C1 segment of cervical spinal cord (tissue), 14 donors: ENCODE data around the gene CUX1.
A peak's percentile ranks its signal among the peaks of the same experiment; 100 is the strongest.

Source experiments
- DNase-seq, 14 donors: peaks; one replicate each; lab custom pipeline; 2025; lab: John Stamatoyannopoulos, UW

CUX1 gene, protein sequence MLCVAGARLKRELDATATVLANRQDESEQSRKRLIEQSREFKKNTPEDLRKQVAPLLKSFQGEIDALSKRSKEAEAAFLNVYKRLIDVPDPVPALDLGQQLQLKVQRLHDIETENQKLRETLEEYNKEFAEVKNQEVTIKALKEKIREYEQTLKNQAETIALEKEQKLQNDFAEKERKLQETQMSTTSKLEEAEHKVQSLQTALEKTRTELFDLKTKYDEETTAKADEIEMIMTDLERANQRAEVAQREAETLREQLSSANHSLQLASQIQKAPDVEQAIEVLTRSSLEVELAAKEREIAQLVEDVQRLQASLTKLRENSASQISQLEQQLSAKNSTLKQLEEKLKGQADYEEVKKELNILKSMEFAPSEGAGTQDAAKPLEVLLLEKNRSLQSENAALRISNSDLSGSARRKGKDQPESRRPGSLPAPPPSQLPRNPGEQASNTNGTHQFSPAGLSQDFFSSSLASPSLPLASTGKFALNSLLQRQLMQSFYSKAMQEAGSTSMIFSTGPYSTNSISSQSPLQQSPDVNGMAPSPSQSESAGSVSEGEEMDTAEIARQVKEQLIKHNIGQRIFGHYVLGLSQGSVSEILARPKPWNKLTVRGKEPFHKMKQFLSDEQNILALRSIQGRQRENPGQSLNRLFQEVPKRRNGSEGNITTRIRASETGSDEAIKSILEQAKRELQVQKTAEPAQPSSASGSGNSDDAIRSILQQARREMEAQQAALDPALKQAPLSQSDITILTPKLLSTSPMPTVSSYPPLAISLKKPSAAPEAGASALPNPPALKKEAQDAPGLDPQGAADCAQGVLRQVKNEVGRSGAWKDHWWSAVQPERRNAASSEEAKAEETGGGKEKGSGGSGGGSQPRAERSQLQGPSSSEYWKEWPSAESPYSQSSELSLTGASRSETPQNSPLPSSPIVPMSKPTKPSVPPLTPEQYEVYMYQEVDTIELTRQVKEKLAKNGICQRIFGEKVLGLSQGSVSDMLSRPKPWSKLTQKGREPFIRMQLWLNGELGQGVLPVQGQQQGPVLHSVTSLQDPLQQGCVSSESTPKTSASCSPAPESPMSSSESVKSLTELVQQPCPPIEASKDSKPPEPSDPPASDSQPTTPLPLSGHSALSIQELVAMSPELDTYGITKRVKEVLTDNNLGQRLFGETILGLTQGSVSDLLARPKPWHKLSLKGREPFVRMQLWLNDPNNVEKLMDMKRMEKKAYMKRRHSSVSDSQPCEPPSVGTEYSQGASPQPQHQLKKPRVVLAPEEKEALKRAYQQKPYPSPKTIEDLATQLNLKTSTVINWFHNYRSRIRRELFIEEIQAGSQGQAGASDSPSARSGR (N-terminal part only)

DNA sequence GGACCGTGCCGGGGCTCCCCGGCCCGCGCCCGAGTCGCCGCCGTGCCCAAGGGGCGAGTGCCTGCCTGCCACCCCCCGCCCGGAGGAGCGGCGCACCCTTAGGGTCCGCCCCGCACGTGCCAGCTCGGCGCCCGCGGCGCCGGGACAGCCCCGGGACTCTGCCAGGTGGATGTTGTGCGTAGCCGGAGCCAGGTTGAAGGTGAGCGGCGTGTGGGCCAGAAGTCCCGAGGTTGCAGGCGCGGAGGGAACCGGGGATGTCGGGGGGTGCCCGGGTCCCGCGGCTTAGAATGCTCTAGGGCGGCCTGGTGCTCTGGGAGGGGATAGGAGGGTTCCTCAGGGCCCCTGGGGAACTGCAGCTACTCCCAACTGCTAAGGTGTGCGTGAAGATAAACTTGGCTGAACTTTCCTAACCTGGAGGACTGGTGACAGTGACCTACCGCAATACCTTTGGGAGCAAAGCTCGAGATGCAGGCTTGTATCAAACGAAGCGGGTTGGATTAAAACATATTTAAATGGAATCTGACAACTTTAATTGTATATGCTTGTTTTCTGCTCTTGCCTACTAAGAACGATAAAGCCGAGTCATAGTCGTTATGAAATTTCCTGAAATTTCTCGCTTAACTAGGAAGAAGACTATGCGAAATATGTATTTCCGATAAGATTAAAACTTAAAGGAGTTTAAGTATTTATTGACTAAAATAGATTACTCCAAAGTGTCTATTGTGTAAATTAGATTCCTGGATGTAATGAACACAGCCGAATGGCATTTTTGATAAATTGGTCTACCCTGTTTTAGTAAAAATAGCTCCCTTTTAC is at the start of gene CUX1:
Gene CUX1, plus strand, starts transcription at position 156 of the 816 bp plus-strand sequence. Its CDS starts 14 bp downstream, at position 170.
- DNase-seq = peak in 2 of 14 donors; percentile 17 to 43

DNA sequence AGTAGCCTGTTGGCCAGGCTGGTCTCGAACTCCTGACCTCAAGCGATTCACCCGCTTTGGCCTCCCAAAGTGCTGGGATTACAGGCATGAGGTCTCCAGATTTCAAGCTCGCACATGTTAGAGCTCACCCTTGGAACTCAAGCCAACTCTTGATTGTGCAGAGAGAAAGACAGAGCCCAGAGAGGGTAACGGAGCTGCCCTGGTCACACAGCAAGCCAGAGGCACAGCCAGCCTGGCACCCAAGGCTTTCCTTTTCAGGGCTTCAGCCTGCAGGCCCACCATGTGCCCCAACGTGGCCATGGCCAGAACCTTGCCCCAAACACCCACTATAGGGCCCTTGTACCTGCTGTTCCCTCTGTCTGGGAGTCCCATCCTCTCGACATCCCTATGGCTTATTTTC is 49.1 kb upstream of the CUX1 start:
- no peak for DNase-seq

DNA sequence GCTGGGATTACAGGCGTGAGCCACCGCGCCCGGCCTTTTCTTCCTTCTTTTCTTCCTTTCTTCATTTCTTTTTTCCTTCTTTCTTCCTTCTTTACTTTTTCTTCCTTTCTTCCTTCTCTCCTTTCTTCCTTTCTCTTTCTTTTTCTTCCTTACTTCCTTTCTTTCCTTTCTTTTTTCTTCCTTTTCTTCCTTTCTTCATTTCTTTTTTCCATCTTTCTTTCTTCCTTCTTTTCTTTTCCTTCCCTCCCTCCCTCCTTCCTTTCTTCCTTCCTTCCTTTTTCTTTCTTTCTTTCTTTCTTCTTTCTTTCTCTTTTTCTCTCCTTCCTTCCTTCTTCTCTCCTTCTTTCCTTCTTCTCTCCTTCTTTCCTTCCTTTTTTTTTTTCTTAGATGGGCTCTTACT is 47.0 kb upstream of the CUX1 start:
- no peak for DNase-seq

DNA sequence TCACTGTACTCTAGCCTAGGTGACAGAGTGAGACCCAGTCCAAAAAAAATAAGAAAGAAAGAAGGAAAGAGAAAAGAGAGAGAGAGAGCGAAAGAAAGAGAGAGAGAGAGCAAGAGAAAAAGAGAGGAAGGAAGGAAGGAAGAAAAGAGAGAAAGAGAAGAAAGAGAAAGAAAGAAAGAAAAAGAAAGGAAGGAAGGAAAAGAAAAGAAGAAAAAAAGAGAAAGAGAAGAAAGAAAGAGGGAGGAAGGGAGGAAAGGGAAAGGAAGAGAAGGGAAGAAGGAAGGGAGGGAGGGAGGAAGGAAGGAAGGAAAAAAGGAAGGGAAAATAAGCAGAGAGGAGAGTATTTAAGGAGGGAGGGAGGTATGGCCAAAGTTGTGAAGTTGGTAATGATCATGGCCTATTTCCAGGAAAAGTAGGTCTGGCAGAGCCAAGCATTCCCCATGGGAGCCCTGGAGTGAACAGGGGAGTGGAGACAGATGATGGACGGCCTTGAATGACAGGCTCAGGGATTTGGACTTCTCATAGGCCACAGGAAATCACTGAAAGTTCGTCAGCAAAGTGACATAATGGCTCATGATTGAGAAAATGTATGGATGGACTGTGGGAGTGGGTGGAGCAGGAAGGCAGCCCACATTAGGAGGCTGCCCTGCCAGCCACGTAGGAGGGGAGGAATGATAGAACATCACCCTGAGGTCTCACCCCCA is 44.8 kb upstream of the CUX1 start:
- no peak for DNase-seq

DNA sequence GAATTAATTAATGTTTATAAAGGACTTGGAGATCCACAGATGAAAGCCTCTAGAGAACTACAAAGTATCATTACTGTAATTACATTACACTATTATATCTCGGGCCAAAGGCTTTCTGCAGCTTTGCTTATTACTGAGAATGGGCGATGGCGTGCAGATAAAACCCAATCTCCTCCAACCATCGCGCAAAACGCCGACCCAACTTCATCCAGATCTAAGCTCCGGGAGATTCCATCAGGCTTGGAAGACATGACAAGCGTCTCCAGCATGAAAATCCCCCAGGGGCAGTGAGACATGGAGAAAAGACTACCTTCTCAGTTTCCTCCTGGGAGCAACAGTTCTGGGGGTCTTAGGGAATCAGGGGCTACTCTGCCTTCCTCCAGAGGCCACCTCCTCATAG is 42.2 kb upstream of the CUX1 start:
- no peak for DNase-seq

DNA sequence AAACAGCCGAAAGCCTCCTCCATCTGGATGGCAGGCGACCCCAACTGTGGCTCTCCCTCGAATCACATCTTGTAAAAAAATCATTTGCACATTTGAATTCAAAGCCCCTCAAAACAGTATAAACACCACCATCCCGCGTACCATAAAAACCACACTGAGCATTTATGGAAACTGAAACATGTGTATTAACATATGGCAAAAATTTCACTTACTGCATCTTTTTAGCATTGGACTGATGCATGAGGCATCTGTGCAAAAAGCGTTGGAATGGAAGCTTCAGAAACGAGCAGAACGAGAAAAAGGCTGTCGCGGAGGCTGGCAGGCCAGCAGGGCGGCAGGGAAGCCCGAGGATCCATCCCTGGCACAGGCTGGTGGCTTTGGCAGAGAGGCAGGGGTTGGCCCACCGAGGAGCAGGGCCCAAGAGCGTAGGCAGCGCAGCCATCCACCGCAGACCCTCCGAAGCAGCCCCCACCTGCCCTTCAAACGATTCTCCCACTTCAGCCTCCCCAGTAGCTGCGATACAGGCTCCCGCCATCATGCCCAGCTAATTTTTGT is 39.3 kb upstream of the CUX1 start:
- no peak for DNase-seq

DNA sequence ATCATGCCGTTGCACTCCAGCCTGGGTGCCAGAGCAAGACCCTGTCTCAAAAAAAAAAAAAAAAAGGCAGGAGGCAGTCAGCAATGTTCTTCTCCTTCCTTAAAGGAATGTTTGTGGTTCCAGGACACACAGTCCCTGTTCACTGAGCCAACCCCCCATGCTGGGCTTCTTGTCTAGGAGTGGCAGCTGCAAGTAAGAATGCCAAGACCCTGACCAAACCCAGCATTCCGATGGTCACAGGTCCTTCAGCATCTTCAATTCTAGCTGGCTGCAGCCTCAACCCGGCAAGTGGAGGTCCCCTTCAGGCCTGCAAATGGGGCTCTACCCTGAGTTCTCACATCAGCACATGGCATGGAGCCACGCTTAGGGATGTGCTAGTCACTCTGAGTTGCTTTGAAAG is 38.2 kb upstream of the CUX1 start:
- DNase-seq = no peak

DNA sequence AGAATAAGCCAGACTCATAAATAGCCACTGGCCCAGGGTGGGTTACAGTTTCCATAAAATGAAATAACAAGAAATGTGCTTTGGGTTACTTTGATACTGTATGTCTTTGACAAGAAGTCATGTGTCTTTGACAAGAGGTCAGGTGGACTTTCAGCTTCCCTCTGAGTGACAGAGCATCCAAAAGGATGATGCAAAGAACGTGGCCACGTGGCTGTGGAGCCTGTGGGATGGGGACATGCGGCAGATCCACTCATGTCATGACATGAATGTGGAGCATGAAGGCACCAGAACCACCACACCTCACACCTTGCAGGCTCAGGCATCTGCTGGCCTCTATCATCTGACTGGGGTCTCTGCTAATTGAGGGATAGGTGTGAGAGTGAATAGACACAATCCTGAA is 37.1 kb upstream of the CUX1 start:
- no peak for DNase-seq

DNA sequence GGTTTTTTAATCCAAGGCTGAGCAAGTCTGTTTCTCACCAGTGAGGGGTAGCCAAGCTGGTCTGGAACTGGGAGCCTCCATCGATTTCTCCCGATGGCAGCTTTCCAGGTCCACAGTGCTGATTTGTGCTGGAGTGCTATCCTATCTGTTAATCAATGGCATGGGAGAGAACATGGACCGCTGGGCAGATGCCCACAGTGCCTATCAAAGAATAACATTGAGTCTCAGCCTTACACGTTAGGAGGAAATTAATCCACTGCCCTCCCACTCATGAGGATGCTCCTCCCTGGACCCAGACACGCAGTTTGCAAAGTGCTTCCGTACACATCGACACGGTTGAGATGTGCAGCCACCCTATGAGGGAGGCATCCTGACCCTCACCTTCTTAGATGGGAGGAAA is 36.0 kb upstream of the CUX1 start:
- DNase-seq = no peak

DNA sequence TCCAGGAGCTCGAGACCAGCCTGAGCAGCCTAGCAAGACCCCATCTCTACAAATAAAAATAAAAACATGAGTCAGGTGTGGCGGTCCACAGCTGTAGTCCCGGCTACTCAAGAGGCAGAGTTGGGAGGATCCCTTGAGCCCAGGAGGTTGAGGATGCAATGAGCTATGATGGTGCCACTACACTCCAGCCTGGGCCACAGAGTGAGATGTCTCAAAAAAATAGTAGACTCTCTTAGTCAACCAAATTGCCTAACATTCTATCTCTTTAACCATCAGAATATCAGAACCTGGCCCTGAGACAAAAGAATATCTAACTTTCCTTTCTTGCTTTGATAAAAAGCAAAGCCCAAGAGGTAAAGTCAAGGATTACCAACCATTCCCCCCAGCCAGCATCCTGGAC is 35.0 kb upstream of the CUX1 start:
- DNase-seq = no peak

DNA sequence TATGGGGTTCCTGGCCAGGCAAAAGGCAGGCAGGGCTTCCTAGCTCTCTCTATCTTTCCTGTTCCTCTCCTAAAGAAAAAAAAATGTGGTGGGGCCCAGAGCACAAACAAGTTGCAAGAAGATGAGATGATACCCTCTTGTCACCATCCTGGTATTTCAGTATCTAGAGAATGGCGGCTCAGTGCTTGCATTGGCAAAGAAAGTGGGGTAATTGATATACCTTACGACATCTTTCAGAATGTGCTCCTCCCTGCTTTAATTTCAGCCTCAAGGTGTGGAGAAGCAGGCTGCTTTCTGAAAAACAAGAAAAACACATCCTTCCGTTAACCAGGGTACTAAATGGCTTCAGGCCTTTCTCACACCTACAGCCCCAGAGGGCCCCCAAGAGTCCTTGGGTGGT is 34.5 kb upstream of the CUX1 start:
- no peak for DNase-seq

DNA sequence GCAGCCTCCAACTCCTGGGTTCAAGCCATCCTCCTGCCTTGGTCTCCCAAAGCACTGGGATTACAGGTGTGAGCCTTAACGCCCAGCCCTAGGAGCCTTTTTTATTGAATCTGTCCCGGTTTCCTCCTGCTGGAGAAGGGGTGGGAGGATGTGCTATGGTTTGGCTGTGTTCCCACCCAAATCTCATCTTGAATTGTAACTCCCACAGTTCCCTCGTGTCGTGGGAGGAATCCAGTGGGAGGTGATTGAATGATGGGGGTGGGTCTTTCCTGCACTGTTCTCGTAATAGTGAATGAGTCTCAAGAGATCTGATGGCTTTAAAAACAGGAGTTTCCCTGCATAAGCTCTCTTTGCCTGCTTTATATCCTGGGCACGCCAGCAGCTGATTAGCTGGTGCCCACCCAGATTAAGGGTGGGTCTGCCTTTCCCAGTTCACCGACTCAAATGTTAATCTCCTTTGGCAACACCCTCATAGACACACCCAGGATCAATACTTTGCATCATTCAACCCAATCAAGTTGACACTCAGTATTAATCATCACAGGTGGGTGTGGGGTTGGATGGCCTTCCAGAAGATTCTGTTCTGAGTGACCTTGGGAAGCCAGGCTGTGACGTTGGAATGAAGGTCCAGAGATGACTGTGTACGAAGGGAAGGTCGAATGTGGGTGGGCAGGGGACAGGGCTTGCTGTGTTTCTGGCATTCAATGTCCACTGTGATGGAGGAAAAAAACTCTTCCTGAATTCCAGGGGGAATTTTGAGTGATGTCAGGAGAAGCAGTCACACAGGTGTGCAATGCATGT is 33.8 kb upstream of the CUX1 start:
- DNase-seq = no peak

DNA sequence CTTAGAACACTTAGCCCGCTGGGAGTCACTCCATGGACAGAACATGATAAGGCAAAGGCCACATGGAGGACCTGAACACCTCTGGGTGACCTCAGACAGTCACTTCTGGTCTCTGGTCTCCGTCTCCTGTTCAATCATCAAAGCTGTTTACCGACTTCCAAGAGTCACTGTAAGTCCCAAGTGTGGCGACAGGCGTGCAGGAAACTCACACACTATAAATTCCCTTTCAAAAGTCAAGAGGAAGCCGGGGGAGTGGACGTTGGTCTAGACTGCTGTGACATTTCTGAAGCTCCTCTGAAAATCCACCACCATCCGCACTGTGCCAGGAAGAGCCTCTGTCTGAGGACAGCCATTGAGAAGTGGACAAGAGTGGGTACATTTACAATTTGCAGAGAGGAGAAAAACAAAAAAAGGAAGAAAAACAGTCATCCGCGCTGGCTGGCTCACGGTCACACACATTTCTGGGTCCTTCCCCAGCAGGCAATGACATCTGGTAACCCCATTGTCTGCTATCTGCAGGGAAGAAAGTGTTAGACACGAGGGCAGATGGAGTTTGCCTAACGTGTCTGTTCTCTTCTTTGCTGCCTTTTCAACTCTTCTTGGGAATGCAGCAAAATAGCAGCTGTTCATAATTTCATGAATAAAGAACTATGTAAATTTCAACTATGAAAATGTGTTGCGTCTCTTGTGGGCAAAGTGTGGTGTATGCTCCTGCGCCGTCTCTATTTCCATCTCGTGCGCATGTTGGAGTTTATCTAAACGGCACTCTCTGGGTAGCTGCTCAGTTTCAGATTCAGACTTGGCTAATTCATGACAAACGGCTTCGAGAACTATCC is 32.9 kb upstream of the CUX1 start:
- DNase-seq = no peak

DNA sequence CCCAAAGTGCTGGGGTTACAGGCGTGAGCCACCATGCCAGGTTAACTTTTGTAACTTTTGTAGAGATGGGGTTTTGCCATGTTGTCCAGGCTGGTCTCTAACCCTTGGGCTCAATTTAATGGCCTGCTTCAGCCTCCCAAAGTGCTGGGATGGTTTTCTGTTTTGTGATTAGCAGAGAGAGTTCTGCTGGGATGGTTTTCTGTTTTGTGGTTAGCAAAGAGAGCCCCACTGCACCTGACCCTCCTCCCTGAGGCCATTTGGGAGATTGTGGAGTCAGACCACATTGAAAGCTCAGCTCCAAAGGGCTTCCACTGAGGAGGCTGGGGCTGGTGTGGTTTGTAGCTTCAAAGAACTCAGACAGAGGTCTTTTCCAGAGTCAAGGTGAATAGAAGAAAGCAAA is 29.6 kb upstream of the CUX1 start:
- no peak for DNase-seq

DNA sequence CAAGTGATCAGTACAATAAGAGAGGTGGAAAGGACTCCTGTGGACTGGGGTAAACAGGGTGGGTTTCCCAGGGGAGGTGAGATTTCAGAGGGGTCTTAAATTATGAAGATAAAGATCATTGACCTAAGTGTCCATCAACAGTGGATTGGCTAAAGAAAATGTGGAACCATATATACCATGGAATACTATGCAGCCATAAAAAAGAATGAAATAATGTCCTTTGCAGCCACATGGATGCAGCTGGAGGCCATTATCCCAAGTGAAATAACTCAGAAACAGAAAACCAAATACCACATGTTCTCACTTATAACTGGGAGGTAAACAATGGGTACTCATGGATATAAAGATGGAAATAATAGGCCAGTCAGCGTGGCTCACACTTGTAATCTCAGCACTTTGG is 28.9 kb upstream of the CUX1 start:
- no peak for DNase-seq

DNA sequence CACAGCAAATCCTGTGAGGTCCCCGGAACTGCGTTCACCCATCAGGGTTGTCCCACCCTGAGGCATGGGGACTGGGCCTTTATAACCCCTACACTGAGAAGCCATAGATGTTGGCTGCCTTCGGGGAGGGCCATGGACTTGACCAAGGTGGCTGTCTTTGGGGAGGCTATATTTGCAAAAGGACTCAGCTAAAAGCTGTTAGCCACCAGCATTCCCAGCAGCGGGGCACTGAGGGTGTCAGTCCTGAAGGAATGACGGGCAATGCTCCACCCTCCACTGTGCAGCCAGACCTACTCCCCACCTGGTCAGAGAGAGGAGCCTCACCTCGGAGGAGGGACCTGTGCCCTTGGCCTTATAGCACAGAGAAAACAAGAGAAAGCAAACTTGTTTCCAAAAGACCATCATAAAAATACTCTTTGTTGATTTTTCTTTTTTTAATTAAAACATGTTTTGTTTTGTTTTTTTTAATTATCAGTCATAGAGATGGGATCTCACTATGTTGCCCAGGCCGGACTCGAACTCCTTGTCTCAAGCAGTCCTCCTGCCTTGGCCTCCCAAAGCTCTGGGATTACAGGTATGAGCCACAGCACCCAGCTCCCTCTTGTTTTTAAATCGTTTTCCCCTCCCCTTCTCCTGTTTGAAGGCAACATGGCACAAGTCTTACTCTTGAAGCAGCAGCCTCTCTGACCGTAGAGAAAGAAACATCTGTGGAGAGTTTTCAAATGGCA is 26.7 kb upstream of the CUX1 start:
- DNase-seq = no peak

DNA sequence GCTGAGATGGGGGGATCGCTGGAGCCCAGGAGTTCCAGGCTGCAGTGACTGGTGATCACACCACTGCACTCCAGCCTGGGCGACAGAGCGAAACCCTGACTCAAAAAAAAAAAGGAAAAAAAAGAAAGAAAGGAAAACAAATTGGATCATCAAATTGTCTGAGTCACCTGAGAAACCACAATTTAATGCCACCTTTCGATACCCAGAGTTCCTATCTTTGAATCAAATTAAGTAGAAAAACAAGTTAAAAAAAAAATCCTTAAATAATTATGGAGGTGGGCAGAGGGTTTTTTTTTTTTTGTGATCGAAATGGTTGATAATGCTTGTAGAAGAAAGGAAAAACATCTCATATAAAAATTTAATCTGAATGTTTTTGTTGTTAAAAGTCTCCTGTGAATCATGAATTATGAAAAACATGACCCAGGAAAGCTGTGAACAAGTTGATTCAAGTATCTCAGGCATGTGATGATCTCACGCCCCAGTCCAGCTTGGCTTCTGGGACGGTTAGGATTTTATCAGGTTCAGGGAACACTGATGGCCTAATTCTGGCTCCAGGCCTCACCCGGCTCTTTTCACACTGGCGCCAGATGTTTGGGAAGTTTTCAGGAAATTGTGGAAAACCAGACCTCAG is 25.3 kb upstream of the CUX1 start:
- DNase-seq = no peak
